ENCODE data around the gene GRIP2. TPM values are rescaled to one million over a fixed set of nuclear protein-coding genes. Genes with fewer than 3 reads are reported as not detected.

The GRIP2 gene
- total and polyA plus RNA-seq, 9 of the 15 experiments (the other 6 are each of a cell fraction or from before 2014, with no cell fraction given), result 0.01 TPM; not detected in 7

DNA sequence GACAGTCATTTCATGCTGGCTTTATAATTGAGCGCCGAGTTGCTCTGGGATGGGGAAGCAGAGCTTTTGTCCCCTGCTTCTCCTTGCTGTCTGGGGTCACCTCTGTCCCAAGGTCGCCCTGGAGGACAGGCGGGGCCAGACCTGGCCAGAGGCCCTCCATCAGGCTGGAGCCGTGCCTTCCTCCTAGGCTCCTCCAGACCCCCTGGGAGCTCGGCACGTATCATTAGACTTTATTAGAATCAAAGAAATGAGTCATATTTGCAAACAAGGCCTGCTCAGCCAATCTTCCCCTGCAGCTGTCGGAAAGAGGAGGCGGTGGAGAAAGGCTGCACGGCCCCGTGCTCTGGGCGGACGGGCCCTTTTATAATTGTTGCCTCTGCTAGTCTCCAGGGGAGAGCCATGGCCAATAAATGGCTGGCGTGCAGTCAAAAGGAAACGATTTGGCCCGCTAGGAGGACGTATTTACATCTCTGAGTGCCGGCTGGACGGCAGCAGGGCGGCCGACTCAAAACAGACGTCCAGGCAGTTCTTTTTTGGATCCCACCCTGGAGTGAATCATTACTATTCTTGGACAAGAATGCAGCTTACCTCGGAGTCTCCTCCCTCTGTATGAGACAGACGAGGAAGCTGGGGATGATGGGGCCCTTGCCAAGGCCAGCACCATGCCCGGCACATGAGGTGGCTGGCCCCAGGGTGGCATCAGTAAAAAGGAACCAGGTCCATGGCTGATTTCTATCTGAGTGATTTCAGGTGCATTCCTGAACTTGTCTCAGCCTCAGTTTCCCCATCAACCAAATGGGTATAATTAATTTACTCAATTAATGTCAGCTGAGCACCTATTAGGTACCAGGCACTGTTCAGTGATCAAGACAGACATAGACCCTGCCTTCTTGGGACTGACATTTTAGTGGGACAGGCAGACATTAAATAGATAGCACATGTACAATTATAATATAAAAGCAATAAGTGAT is 87.1 kb downstream of the GRIP2 start:
- no peak for DNase-seq (ENCODE audit: extremely low read depth in 1 of 4, low spot score in 3 of 4)
- 91% methylated on average over 24 of the region's 25 CpGs for WGBS (ENCODE audit: insufficient coverage, low coverage, missing lambda C conversion rate)
- no peaks in the 10 kb centered on the region for H3K27me3 ChIP-seq (ENCODE audit: control insufficient read depth in 2 of 2, insufficient read depth in 2 of 2, low read length in 2 of 2)
- H3K36me3 ChIP-seq (ENCODE audit: control insufficient read depth, insufficient read depth, low read length), result peaks cover 99% of the 10 kb centered on the region
- in situ Hi-C loops (cut with MboI) (no loop called here), intact Hi-C loops (cut with micrococcal nuclease) (no loop called here)
- TF ChIP-seq, protein P1, sequence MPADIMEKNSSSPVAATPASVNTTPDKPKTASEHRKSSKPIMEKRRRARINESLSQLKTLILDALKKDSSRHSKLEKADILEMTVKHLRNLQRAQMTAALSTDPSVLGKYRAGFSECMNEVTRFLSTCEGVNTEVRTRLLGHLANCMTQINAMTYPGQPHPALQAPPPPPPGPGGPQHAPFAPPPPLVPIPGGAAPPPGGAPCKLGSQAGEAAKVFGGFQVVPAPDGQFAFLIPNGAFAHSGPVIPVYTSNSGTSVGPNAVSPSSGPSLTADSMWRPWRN (IDR thresholded peaks at IDR 0.05; ENCODE audit: low read depth), result no peak
- TF ChIP-seq RBM25 (IDR thresholded peaks at IDR 0.05; ENCODE audit: low read depth, low read length, severe bottlenecking) (peak; percentile 88), RCOR1 (IDR thresholded peaks at IDR 0.05; ENCODE audit: borderline replicate concordance in 1 of 2, low read depth in 2 of 2, low read length in 2 of 2) (0 out of 4 replicates have a peak, but pooled peaks of 1 of the 2 experiments have one; percentile 11), POLR2G (IDR thresholded peaks at IDR 0.05; ENCODE audit: low read depth, low read length) (peak; percentile 59), MAZ (CRISPR knock-in tag; conservative IDR thresholded peaks at IDR 0.05 in 1 of 2, IDR thresholded peaks at IDR 0.05 in 1 of 2) (0 out of 4 replicates have a peak, but pooled peaks of 1 of the 2 experiments have one; percentile 12), POLR2A (conservative IDR thresholded peaks at IDR 0.05) (0 out of 2 replicates have a peak, but pooled peaks have one; percentile 1), ZFX (CRISPR knock-in tag; IDR thresholded peaks at IDR 0.05) (no peak), ADNP (tag; IDR thresholded peaks at IDR 0.05) (peak; percentile 55; the same call in 1 of the 2 replicates), ZNF3 (CRISPR knock-in tag; IDR thresholded peaks at IDR 0.05) (no peak), BCOR (IDR thresholded peaks at IDR 0.05) (peak; percentile 80), ZBED1 (IDR thresholded peaks at IDR 0.05) (no peak), ERF (CRISPR knock-in tag; IDR thresholded peaks at IDR 0.05) (no peak)
- H3K79me2 ChIP-seq (ENCODE audit: control insufficient read depth, insufficient read depth, low read length), result 0 out of 3 replicates have a peak, but pooled peaks cover 4% of the 10 kb centered on the region
- peak overlapping the region in 1 of 2 experiments; percentile 59; a peak in 2 of 4 replicates for H3K9ac ChIP-seq (ENCODE audit: insufficient read depth in 1 of 2, low read depth in 2 of 2, low read length in 2 of 2)
- no peak overlapping the region for H2AFZ ChIP-seq (ENCODE audit: low read depth, low read length)
- no peak for ATAC-seq
- POLR2A ChIA-PET, result interaction anchor here (0.7 to 1.3 kb wide), 4 partner anchors 14 to 197 kb away, joined by 3 read pairs; no protein-coding TSS in a partner anchor
- CTCF ChIA-PET (ENCODE audit: low intra/inter-chr PET ratio), result no interaction called here
- peaks cover 3% of the 10 kb centered on the region for H3K9me1 ChIP-seq (ENCODE audit: control insufficient read depth, insufficient read depth, low read length)
- BruUV-seq (replicated peaks), result no TSS peak
- no peak for FAIRE-seq
- H3K4me3 ChIP-seq, result no peak overlapping the region
- no peak overlapping the region; the same call in 2 of the 3 replicates for H3K27ac ChIP-seq (ENCODE audit: extremely low read depth, low read depth, low read length)
- no peaks in the 10 kb centered on the region; the same call in 1 of the 2 replicates for H3K9me3 ChIP-seq (replicated peaks; ENCODE audit: control insufficient read depth, insufficient read depth, low read depth, low read length)
- no peak overlapping the region for H3K4me2 ChIP-seq (ENCODE audit: insufficient read depth, low read length)
- H4K20me1 ChIP-seq (replicated peaks; ENCODE audit: control insufficient read depth, insufficient read depth, low read length), result peaks cover 3% of the 10 kb centered on the region; the same call in 1 of the 2 replicates
- peaks cover 4% of the 10 kb centered on the region in 2 experiments; a peak in 3 of 5 replicates for H3K4me1 ChIP-seq (replicated peaks in 1 of 2; ENCODE audit: control insufficient read depth in 2 of 2, insufficient read depth in 2 of 2, low read length in 2 of 2)

Data from K562 (cell line).